NT2/D1 (cell line): ENCODE measurements around the gene LGALS3.

Experiments used
- DNase-seq: peaks from one replicate; pipeline ENCODE4 v3.0.0-alpha.2; 2011; ENCODE audit warnings: low read depth, low spot score
- H3K27me3 ChIP-seq: 2 replicates; pipeline ENCODE4 v1.6.0; 2011; ENCODE audit warnings: mild to moderate bottlenecking; ENCODE audit not compliant: insufficient read length, insufficient read depth
- H3K36me3 ChIP-seq: 2 replicates; pipeline ENCODE4 v1.6.1; 2011; ENCODE audit warnings: mild to moderate bottlenecking, low read length, mixed read lengths; ENCODE audit not compliant: insufficient read depth, insufficient read length
- H3K4me1 ChIP-seq: 2 replicates; pipeline ENCODE4 v1.5.1; 2011; ENCODE audit not compliant: insufficient read depth, insufficient read length
- H3K4me3 ChIP-seq: 2 replicates; pipeline ENCODE4 v1.5.1; 2011; ENCODE audit warnings: low read depth; ENCODE audit not compliant: insufficient read length
- H3K9ac ChIP-seq: 2 replicates; pipeline ENCODE4 v1.6.0; 2011; ENCODE audit warnings: low read depth; ENCODE audit not compliant: insufficient read length
- H3K9me3 ChIP-seq: 2 replicates; pipeline ENCODE4 v1.5.1; 2011; ENCODE audit warnings: mild to moderate bottlenecking, low read length; ENCODE audit not compliant: insufficient read depth
- SUZ12 ChIP-seq: IDR thresholded peaks from 2 replicates; pipeline ENCODE4 v1.6.1; 2011; ENCODE audit not compliant: insufficient read length, insufficient read depth; ENCODE audit errors: extremely low read depth
- YY1 ChIP-seq: IDR thresholded peaks from 2 replicates; pipeline ENCODE4 v1.6.1; 2011; ENCODE audit not compliant: insufficient read length, insufficient read depth
- ZNF274 ChIP-seq: IDR thresholded peaks from 2 replicates; pipeline ENCODE4 v1.6.1; 2011; ENCODE audit warnings: mild to moderate bottlenecking, low read depth, low read length

The LGALS3 gene

DNA sequence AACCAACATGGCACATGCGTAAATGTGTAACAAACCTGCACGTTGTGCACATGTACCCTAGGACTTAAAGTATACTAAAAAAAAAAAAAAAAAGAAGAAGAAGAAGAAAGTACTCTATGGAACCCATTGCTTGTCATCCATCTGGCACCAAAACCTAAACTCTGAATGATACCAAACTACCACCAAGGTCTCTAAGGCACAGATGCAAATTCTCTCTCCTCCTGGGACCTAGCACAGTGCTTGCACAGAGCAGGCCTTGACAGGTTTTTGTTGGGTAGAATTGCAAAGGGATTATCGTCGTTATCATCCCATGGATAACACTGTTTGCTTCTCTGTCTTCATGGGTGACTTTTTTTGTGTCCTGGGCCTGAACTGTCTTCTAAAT is 13.2 kb upstream of the LGALS3 start:
- Histone ChIP-seq H3K9me3 (no peaks in the 10 kb centered on the region), H3K4me3 (no peak overlapping the region)

DNA sequence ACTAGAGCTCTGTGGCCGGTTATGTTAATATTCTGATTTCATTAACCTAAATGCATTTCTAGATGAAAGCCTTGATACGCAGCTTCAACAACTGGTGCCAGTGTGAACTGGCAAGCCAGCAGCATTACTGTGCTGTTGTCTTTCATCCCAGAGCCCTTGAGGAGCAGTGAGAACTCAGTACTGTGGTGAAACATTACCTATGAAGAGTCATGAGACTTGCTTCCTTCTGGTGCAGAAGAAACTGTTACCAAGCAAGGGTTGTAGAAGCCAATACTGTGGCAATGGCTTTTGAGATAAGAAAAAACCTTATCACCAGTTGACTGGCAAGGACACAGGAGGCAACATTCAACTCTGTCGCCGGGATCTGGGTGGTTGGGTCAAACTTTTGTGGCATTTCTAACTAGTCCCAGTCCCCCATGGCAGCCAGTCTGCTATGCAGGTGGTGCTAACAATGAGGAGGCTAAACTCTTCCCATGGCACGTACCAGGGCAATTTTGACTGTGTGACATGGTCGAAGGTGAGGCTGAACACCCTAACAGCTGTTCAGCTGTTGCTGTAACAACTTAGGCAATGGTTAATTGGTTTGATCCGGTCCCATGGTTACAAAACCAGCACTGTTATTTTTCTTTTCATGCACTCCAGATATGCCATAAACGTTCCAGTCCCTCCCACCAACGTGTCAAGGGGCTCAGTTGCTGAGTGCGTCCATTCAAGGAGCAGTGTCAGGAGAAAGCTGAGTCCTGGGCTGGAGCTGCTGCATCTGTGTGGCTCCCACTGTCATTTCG is 12.6 kb upstream of the LGALS3 start:
- no peak overlapping the region for H3K4me3 ChIP-seq
- no peak for DNase-seq
- no peak overlapping the region for H3K9ac ChIP-seq
- H3K36me3 ChIP-seq, result no peaks in the 10 kb centered on the region
- H3K27me3 ChIP-seq, result no peaks in the 10 kb centered on the region
- TF ChIP-seq ZNF274, result no peak
- no peaks in the 10 kb centered on the region for H3K9me3 ChIP-seq
- no peaks in the 10 kb centered on the region for H3K4me1 ChIP-seq

More for the DNA sequence above, 13.2 kb upstream of the LGALS3 start:
- Histone ChIP-seq H3K27me3 (no peaks in the 10 kb centered on the region), H3K36me3 (no peaks in the 10 kb centered on the region), H3K9ac (no peak overlapping the region), H3K4me1 (no peaks in the 10 kb centered on the region)
- TF ChIP-seq ZNF274 (no peak), YY1 (no peak), SUZ12 (no peak)
- no peak for DNase-seq

DNA sequence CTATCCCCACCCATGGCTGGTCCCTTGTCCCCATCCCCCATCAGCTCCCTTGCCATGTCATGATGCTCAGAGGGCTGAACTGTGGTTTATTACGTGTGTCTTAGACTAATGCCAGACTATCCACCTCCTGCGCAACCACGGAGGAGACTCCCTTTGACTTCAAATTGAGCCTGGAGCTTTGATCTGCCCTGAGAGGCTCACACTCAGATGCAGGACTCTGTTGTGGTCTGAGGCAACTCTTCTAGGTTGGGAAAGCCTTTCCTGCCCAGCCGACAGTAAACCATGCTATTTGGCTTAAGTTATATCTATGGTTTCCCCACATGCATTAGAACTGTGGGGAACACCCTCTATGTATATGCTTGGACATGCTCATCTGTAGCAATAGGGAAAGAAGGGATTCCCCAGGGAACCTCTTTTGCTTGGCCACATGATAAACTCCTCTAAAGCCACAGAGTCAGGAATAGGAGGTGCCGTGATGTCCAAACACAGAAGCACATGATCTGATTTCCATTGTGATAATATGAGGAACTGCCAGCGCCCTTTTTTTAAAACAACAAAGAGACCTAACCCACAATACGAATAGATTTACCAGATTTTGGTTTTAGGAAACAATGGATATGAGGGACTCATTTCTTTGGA is 11.1 kb upstream of the LGALS3 start:
- H3K9ac ChIP-seq, result no peak overlapping the region
- TF ChIP-seq YY1, result no peak
- H3K9me3 ChIP-seq, result no peaks in the 10 kb centered on the region
- no peak for DNase-seq
- H3K4me1 ChIP-seq, result no peaks in the 10 kb centered on the region
- H3K36me3 ChIP-seq, result no peaks in the 10 kb centered on the region
- H3K4me3 ChIP-seq, result no peak overlapping the region
- no peaks in the 10 kb centered on the region for H3K27me3 ChIP-seq

DNA sequence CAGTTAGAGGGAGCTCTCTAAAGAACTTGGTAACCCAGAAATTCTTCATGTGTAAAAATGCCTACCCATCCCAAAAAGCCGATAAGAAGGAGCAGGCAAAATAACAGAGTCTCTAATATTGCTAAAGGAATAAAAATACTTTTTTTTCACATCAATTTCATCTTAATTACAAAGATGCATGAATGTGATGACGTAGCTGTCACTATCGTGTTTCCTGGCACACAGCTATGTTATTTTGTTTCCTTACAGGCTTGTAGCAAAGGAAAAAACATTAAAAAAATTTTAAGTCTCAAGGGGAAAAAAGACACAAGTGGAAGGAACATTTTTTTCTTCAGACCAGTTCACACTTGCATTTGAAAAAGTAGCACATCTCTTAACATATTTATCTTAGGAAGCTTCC is 10.3 kb upstream of the LGALS3 start:
- no peak overlapping the region for H3K4me3 ChIP-seq
- H3K4me1 ChIP-seq, result no peaks in the 10 kb centered on the region
- H3K9ac ChIP-seq, result no peak overlapping the region
- DNase-seq, result no peak
- no peaks in the 10 kb centered on the region for H3K9me3 ChIP-seq
- H3K36me3 ChIP-seq, result no peaks in the 10 kb centered on the region
- TF ChIP-seq ZNF274, result no peak
- no peak for TF ChIP-seq YY1
- TF ChIP-seq SUZ12, result no peak
- no peaks in the 10 kb centered on the region for H3K27me3 ChIP-seq

DNA sequence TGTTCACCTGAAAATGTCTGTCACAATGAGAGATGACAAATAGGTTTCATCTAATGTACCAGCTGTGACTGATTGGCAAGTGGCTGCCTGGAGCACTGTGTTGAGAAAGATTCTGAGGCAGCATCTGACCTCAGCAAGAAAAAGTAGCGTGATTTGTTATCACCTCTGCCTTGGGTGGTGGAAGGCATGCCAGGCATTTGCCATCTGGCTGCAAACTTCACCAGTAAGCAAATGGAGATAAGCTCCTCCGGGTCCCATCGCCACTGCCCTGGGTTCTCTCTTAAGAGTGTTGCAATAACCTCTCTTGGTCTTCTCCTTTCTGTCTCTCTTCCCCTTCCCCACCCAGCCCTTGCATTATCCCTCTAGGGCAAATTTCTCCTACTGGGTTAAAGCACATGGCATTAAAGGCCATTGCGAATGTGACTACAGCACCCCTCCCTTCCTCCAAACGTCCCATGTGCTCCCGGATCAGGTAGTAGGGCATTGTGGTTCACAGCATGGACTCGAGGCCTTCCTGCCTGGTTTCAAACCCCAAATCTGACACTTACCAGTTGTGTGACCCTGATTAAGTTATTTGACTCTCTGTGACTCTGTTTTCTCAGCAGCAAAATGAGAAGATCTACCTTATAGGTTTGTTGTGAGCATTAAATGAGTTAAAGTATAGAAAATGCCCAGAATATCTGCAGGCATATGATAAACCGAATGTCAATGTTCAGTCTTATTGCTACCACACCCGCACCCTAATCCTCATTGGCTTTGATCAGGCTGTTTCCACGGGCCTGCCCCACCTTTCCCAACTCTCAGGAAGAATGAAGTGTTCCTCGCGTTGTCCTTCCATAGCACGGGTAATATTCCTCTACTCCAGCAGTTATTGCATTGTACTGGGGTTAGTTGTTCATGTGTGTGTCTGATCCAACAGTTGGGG is 8.2 kb upstream of the LGALS3 start:
- Histone ChIP-seq H3K4me1 (no peaks in the 10 kb centered on the region), H3K36me3 (no peaks in the 10 kb centered on the region), H3K4me3 (no peak overlapping the region), H3K27me3 (peaks cover 9% of the 10 kb centered on the region), H3K9ac (no peak overlapping the region), H3K9me3 (no peaks in the 10 kb centered on the region)
- TF ChIP-seq ZNF274, result no peak
- no peak for TF ChIP-seq YY1
- TF ChIP-seq SUZ12, result no peak
- DNase-seq, result no peak

DNA sequence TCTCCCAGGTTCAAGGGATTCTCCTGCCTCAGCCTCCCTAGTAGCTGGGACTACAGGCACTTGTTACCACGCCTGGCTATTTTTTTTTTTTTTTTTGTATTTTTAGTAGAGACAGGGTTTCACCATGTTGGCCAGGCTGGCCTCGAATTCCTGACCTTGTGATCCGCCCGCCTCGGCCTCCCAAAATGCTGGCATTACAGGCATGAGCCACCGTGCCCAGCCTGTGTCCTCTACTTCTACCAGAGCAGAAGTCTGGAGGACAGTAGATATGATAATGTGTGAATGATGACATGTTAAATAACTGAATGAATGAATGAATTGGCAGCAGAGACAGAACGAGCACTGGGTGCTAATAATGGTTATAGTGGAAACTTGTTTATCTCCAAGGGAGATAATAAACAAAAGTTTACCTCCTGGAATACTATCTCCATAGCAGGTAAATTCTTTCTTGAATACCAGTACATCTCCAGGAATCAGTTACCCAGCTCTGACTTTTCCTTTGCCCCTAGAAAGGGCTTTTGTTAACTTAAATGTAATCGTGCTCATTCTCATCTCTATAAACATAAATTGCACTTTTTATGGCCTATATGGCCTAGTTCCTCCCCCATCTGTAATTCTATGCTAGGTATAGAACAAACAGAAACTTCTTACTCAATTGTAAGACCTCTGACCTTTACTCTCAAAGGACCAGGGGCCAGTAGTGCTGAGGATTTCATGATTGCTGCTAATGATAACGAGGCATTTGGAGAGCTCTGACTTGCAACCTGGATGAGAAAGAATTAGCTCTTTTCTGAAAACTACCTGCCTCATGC is 7.2 kb upstream of the LGALS3 start:
- TF ChIP-seq ZNF274 (no peak), SUZ12 (no peak), YY1 (no peak)
- Histone ChIP-seq H3K4me3 (no peak overlapping the region), H3K27me3 (peaks cover 19% of the 10 kb centered on the region), H3K9ac (no peak overlapping the region), H3K4me1 (no peaks in the 10 kb centered on the region), H3K9me3 (no peaks in the 10 kb centered on the region), H3K36me3 (no peaks in the 10 kb centered on the region)
- no peak for DNase-seq
